Stomach smooth muscle (tissue), 2 donors: ENCODE results near the gene TRAF2.

Experiments
- H3K27ac ChIP-seq: one replicate; pipeline ENCODE4 v1.7.0; 2013; ENCODE audit warnings: mild to moderate bottlenecking, low read length, inconsistent platforms
- H3K27me3 ChIP-seq, 2 donors: one replicate each; pipeline ENCODE4 v1.7.0; 2013; ENCODE audit warnings: low read length in 2 of 2; ENCODE audit not compliant: insufficient read depth in 2 of 2, control insufficient read depth in 1 of 2
- H3K36me3 ChIP-seq, 2 donors: one replicate each; pipeline ENCODE4 v1.7.0; 2013; ENCODE audit warnings: low read length in 2 of 2; ENCODE audit not compliant: control insufficient read depth in 2 of 2, insufficient read depth in 2 of 2
- H3K4me1 ChIP-seq: one replicate; pipeline ENCODE4 v1.7.0; 2013; ENCODE audit warnings: low read length; ENCODE audit not compliant: control insufficient read depth, insufficient read depth
- H3K4me3 ChIP-seq, 2 donors: one replicate each; pipeline ENCODE4 v1.7.0; 2013; ENCODE audit warnings: low read length in 2 of 2
- H3K9ac ChIP-seq, 2 donors: one replicate each; pipeline ENCODE4 v1.7.0; 2013; ENCODE audit warnings: low read length in 2 of 2, mild to moderate bottlenecking in 1 of 2
- H3K9me3 ChIP-seq, 2 donors: one replicate each; pipeline ENCODE4 v1.7.0; 2013; ENCODE audit warnings: low read length in 2 of 2; ENCODE audit not compliant: control insufficient read depth in 2 of 2
- donor health status: healthy.
- donor health status: Pancreatic carcinoma.

The TRAF2 gene

GRCh38 chr9:136954270-136955083 lies 68.2 kb downstream of the TRAF2 start:
- no peak overlapping the region for H3K9ac ChIP-seq
- H3K36me3 ChIP-seq, result no peaks in the 10 kb centered on the region
- H3K4me1 ChIP-seq, result peaks cover 12% of the 10 kb centered on the region
- H3K4me3 ChIP-seq, result no peak overlapping the region
- no peak overlapping the region for H3K27ac ChIP-seq
- H3K27me3 ChIP-seq, result no peaks in the 10 kb centered on the region
- H3K9me3 ChIP-seq, result no peaks in the 10 kb centered on the region

GRCh38 chr9:136955202-136955942 lies 69.1 kb downstream of the TRAF2 start:
- H3K36me3 ChIP-seq, result no peaks in the 10 kb centered on the region
- no peaks in the 10 kb centered on the region for H3K9me3 ChIP-seq
- H3K27me3 ChIP-seq, result no peaks in the 10 kb centered on the region
- no peak overlapping the region for H3K9ac ChIP-seq
- no peak overlapping the region for H3K4me3 ChIP-seq
- no peak overlapping the region for H3K27ac ChIP-seq
- peaks cover 4% of the 10 kb centered on the region for H3K4me1 ChIP-seq

DNA sequence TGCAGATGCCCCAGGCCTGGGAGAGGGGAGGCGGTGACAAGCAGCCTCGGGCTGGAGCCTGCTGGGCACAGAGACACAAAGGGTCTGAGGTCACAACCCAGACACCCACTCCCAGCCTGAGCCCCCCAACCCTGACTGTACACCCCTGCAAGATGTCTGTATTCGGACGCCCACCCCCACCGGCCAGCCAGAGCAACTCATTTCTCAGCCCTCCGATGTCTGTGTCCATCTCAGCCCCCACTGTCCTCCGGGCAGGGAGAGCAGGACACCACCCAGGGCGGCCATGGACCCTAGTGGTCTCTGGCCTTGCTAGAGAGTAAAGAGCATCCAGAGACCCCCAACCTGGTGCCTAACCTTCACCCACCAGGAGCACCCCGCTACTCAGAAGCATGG lies 69.6 kb downstream of the TRAF2 start:
- Histone ChIP-seq H3K4me3 (no peak overlapping the region), H3K9me3 (no peaks in the 10 kb centered on the region), H3K27ac (no peak overlapping the region), H3K9ac (no peak overlapping the region), H3K27me3 (no peaks in the 10 kb centered on the region), H3K36me3 (no peaks in the 10 kb centered on the region), H3K4me1 (no peaks in the 10 kb centered on the region)

DNA sequence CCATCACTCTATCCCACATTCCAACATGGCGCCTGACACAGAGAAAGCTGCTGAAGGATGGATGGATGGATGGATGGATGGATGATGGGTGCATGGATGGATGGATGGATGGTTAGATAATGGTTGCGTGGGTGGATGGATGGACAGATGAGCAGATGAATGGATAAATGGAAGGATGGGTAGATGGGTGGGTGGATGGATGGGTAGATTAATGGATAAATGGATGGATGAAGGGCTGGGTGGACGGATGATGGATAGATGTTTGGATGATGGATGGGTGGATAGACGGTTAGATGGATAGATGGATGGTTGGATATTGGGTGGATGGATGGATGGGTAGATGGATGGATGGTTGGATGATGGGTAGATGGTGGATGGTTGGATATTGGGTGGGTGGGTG lies 70.3 kb downstream of the TRAF2 start:
- Histone ChIP-seq H3K27me3 (no peaks in the 10 kb centered on the region), H3K4me3 (no peak overlapping the region), H3K36me3 (no peaks in the 10 kb centered on the region), H3K9ac (no peak overlapping the region), H3K9me3 (no peaks in the 10 kb centered on the region), H3K27ac (no peak overlapping the region), H3K4me1 (no peaks in the 10 kb centered on the region)

GRCh38 chr9:136957461-136957860 lies 71.1 kb downstream of the TRAF2 start:
- Histone ChIP-seq H3K9me3 (no peaks in the 10 kb centered on the region), H3K27ac (no peak overlapping the region), H3K27me3 (no peaks in the 10 kb centered on the region), H3K4me1 (peaks cover 2% of the 10 kb centered on the region), H3K4me3 (no peak overlapping the region), H3K9ac (no peak overlapping the region), H3K36me3 (no peaks in the 10 kb centered on the region)

GRCh38 chr9:136957901-136958300 lies 71.6 kb downstream of the TRAF2 start:
- H3K4me1 ChIP-seq, result peaks cover 2% of the 10 kb centered on the region
- H3K27me3 ChIP-seq, result no peaks in the 10 kb centered on the region
- no peak overlapping the region for H3K4me3 ChIP-seq
- H3K36me3 ChIP-seq, result no peaks in the 10 kb centered on the region
- H3K9ac ChIP-seq, result no peak overlapping the region
- no peak overlapping the region for H3K27ac ChIP-seq
- no peaks in the 10 kb centered on the region for H3K9me3 ChIP-seq

GRCh38 chr9:136958473-136958872 lies 72.2 kb downstream of the TRAF2 start:
- no peak overlapping the region for H3K27ac ChIP-seq

DNA sequence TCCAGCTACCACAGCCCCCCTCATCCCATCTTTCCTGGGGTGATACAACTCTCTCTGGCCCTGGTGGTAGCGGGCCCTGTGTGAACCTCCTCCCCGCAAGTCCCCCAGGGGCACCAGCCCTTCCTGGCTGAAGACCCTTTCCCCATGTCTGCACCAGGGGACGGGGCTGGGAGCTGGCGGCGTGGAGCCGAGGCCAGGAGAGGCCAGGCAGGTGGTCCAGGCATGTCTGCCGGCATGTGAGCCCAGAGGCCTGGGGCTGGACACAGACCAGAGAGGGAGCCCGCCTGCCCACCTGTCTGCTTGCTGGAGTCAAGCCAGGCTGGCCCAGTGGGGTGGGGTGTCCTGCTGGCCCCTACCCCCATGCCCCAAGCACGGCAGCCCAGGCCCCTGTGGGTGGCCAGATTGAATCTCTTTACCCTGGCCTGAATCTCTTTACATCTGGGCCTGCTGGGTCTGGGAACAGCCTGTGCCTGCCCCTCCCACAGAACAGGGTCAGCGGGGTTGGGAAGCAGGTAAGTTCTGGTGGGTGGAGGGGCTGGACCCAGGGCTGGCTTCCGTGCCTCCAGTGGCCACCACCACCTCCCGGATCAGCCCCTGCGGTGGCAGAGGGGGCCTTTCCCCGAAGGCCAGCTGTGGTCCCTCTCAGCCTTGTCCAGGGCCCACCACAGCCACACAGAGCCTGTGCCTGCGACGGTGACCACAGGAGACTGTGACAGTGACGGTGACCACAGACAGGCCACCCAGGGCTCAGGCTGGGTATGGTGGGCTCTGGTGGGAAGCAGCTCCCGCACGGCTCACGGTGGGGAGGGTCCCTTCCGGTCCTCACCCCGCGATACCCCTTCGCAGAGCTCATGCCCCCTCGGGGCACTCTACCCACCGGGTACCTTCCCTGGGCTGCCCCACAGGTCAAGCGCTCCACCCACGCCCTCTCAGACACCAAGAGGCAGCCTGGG lies 72.9 kb downstream of the TRAF2 start:
- Histone ChIP-seq H3K27ac (no peak overlapping the region), H3K9me3 (no peaks in the 10 kb centered on the region), H3K36me3 (no peaks in the 10 kb centered on the region), H3K4me3 (no peak overlapping the region), H3K4me1 (peaks cover 2% of the 10 kb centered on the region), H3K27me3 (no peaks in the 10 kb centered on the region), H3K9ac (no peak overlapping the region)

More at GRCh38 chr9:136958473-136958872, 72.2 kb downstream of the TRAF2 start:
- no peak overlapping the region for H3K4me3 ChIP-seq
- no peaks in the 10 kb centered on the region for H3K27me3 ChIP-seq
- peaks cover 2% of the 10 kb centered on the region for H3K4me1 ChIP-seq
- H3K9ac ChIP-seq, result no peak overlapping the region
- no peaks in the 10 kb centered on the region for H3K9me3 ChIP-seq
- H3K36me3 ChIP-seq, result no peaks in the 10 kb centered on the region

- no peak overlapping the region for H3K27ac ChIP-seq
- H3K27me3 ChIP-seq, result no peaks in the 10 kb centered on the region
- H3K36me3 ChIP-seq, result no peaks in the 10 kb centered on the region
- H3K4me3 ChIP-seq, result no peak overlapping the region
- H3K9ac ChIP-seq, result no peak overlapping the region
- peaks cover 2% of the 10 kb centered on the region for H3K4me1 ChIP-seq
- no peaks in the 10 kb centered on the region for H3K9me3 ChIP-seq
Observed at GRCh38 chr9:136960212-136960937, 74.1 kb downstream of the TRAF2 start.

GRCh38 chr9:136960938-136961275 lies 74.6 kb downstream of the TRAF2 start:
- H3K4me3 ChIP-seq, result no peak overlapping the region
- H3K27me3 ChIP-seq, result no peaks in the 10 kb centered on the region
- peaks cover 2% of the 10 kb centered on the region for H3K4me1 ChIP-seq
- no peaks in the 10 kb centered on the region for H3K36me3 ChIP-seq
- no peak overlapping the region for H3K9ac ChIP-seq
- no peaks in the 10 kb centered on the region for H3K9me3 ChIP-seq
- no peak overlapping the region for H3K27ac ChIP-seq
